Astrocyte of the cerebellum (primary cell): ENCODE measurements around the gene OXSR1.

Experiments
- DNase-seq: peaks from one replicate; pipeline ENCODE4 v3.0.0-alpha.2; 2011; ENCODE audit warnings: low read depth
- H3K4me3 ChIP-seq: 2 replicates; pipeline ENCODE4 v1.5.1; 2011; ENCODE audit warnings: mild to moderate bottlenecking, low read depth, low read length, moderate library complexity
- CTCF ChIP-seq: IDR thresholded peaks from 2 replicates; pipeline ENCODE4 v1.5.1; 2012; ENCODE audit warnings: low read length, low read depth, moderate library complexity, mild to moderate bottlenecking; ENCODE audit errors: missing control alignments
- in situ Hi-C: cut with HindIII; loops from 2 replicates; pipeline ENCODE4 v1.10.0; 2017; ENCODE audit warnings: low sequenced_read_pairs

Gene OXSR1

GRCh38 chr3:38147421-38147820, 17.9 kb upstream of the OXSR1 start:
- no peak overlapping the region for H3K4me3 ChIP-seq
- in situ Hi-C loops: no loop called here

GRCh38 chr3:38148311-38148882, 16.9 kb upstream of the OXSR1 start:
- TF ChIP-seq CTCF: no peak
- no peak overlapping the region for H3K4me3 ChIP-seq
- in situ Hi-C loops: no loop called here
- DNase-seq: no peak

More at GRCh38 chr3:38147421-38147820, 17.9 kb upstream of the OXSR1 start:
- DNase-seq: no peak
- TF ChIP-seq CTCF: no peak

- H3K4me3 ChIP-seq: no peak overlapping the region
- DNase-seq: no peak
- in situ Hi-C loops: no loop called here
- TF ChIP-seq CTCF: no peak
Measured at GRCh38 chr3:38149708-38150107, 15.6 kb upstream of the OXSR1 start.

GRCh38 chr3:38150780-38151528, 14.4 kb upstream of the OXSR1 start:
- TF ChIP-seq CTCF: no peak
- no peak overlapping the region for H3K4me3 ChIP-seq
- no peak for DNase-seq
- in situ Hi-C loops: no loop called here

- TF ChIP-seq CTCF: no peak
- H3K4me3 ChIP-seq: no peak overlapping the region
- DNase-seq: no peak
- in situ Hi-C loops: no loop called here
Measured at GRCh38 chr3:38151667-38152265, 13.6 kb upstream of the OXSR1 start.

- in situ Hi-C loops: no loop called here
- no peak for TF ChIP-seq CTCF
- no peak overlapping the region for H3K4me3 ChIP-seq
- DNase-seq: no peak
Measured at GRCh38 chr3:38152609-38153008, 12.7 kb upstream of the OXSR1 start.
